Ovary (tissue), 3 donors: Measurements from ENCODE around the gene DPP9.

Experiments
- EP300 ChIP-seq: sonication (generic); formaldehyde crosslinking; IDR thresholded peaks from one replicate; pipeline ENCODE4 v1.6.1; 2017; ENCODE audit warnings: antibody characterized with exemption
- POLR2A ChIP-seq: fragments of 450-650 bp; IDR thresholded peaks from one replicate; pipeline ENCODE4 v1.6.1; 2017; ENCODE audit warnings: antibody characterized with exemption, mild to moderate bottlenecking, moderate library complexity
- TF ChIP-seq, protein P1 (sequence below), 3 donors: fragments of 450-650 bp in 2 of 3; fragments of 200-600 bp in 1 of 3; IDR thresholded peaks; one replicate each; pipeline versions ENCODE4 v1.5.1 to v1.8.0; 2016 to 2022; ENCODE audit warnings: antibody characterized with exemption in 3 of 3, mild to moderate bottlenecking in 1 of 3
- donor health status: DM: no; HTN: no; CAD: no.

DNA sequence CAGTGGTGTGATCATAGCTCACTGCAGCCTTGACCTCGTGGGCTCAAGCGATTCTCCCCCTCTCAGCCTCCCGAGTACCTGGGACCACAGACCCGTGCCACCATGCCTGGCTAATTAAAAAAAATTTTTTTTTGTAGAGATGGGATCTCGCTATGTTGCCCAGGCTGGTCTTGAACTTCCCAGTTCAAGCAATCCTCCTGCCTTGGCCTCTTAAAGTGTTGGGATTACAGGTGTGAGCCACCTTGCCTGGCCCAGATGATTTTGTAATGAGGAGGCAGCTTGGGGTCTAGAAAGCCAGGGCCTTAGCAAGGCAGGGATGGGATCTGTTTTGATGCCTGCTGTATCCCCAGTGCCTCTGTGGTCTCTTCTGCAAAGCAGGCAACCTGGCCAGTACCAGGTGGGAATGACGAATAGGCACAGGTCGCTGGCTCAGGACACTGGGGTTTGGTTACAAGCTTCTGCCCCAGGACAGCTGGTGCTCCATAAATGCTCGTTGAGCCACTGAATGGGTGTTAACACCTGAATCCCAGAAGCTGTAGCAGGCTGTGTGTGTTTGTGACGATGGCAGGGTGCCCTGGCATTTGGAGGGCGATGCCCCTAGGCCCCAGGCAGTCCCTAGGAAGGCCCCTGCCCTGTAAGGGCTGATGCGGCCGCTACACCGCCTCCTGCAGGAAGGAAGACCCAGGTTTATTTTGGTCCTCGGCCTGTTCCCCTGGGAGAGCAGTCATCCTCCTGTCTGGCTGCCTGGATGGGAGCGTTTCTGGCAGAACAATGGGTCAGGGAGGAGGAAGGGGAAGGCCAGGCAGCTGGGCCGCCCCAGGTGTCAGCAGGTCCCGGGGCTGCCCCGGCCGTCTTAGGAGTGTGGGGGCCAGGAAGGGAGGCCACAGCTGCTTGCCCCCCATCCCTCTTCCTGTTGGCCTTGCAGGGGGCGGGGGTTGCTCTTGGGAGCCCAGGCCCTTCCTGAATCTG lies 75.7 kb downstream of the DPP9 start:
- no peak for TF ChIP-seq POLR2A
- TF ChIP-seq, protein P1, sequence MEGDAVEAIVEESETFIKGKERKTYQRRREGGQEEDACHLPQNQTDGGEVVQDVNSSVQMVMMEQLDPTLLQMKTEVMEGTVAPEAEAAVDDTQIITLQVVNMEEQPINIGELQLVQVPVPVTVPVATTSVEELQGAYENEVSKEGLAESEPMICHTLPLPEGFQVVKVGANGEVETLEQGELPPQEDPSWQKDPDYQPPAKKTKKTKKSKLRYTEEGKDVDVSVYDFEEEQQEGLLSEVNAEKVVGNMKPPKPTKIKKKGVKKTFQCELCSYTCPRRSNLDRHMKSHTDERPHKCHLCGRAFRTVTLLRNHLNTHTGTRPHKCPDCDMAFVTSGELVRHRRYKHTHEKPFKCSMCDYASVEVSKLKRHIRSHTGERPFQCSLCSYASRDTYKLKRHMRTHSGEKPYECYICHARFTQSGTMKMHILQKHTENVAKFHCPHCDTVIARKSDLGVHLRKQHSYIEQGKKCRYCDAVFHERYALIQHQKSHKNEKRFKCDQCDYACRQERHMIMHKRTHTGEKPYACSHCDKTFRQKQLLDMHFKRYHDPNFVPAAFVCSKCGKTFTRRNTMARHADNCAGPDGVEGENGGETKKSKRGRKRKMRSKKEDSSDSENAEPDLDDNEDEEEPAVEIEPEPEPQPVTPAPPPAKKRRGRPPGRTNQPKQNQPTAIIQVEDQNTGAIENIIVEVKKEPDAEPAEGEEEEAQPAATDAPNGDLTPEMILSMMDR (IDR thresholded peaks at IDR 0.05): no peak
- no peak for TF ChIP-seq EP300
